Measurements from ENCODE around the gene RUFY2. TPM values are rescaled to one million over a fixed set of nuclear protein-coding genes. Genes with fewer than 3 reads are reported as not detected.

The RUFY2 gene
- total RNA-seq, 1 experiment from 2014 or later, result 29.4 TPM

DNA sequence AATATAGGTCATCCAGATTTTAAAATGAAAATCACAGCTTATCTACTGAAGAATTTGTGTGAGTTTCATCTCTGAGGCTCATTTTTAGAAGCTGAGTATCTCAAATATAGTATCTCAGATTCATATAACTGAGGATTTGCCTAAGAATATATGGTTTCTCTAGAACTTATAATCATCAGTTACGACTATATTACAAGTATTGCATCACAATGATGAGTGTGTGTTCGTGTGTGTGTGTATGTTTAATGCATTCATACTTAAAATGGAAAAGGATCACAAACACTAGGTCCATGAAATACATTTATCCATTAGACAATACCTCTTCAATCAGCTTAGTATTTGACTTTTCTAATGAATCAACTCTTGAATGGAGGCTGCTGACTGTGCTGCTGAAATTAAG lies 21.3 kb downstream of the RUFY2 start:
- Mint-ChIP-seq H3K36me3 (ENCODE audit: insufficient read depth, unreplicated experiment) (peaks cover 42% of the 10 kb centered on the region), H3K4me3 (ENCODE audit: low read depth, unreplicated experiment) (no peak overlapping the region), H3K9me3 (ENCODE audit: low read depth, unreplicated experiment) (no peaks in the 10 kb centered on the region), H3K27me3 (ENCODE audit: unreplicated experiment) (no peaks in the 10 kb centered on the region), H3K4me1 (ENCODE audit: low read depth, unreplicated experiment) (no peaks in the 10 kb centered on the region), H3K27ac (ENCODE audit: unreplicated experiment) (no peak overlapping the region)
- CTCF ChIA-PET, result no interaction called here
- TF ChIP-seq, protein P1, sequence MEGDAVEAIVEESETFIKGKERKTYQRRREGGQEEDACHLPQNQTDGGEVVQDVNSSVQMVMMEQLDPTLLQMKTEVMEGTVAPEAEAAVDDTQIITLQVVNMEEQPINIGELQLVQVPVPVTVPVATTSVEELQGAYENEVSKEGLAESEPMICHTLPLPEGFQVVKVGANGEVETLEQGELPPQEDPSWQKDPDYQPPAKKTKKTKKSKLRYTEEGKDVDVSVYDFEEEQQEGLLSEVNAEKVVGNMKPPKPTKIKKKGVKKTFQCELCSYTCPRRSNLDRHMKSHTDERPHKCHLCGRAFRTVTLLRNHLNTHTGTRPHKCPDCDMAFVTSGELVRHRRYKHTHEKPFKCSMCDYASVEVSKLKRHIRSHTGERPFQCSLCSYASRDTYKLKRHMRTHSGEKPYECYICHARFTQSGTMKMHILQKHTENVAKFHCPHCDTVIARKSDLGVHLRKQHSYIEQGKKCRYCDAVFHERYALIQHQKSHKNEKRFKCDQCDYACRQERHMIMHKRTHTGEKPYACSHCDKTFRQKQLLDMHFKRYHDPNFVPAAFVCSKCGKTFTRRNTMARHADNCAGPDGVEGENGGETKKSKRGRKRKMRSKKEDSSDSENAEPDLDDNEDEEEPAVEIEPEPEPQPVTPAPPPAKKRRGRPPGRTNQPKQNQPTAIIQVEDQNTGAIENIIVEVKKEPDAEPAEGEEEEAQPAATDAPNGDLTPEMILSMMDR (IDR thresholded peaks at IDR 0.05; ENCODE audit: unreplicated experiment), result no peak
- no peak for DNase-seq
- intact Hi-C loops (cut with micrococcal nuclease; ENCODE audit: unreplicated experiment), result no loop called here
- BruUV-seq (replicated peaks), result no TSS peak

DNA sequence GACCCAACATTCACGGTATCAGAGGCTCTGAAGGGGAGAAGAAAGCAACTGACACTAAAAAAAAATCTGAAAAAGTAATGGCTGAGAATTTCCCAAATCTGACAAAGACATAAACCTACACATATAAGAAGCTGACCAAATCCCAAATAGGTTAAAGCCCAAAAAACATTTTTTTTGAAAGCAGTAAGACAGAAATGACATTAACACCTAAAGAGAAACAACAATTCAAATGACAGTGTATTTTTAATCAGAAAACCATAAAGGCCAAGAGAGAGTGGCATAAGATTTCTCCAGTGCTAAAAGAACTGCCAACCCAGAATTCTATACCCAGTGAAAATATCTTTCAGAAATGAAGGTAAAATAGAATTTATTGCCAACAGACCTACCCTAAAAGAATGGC lies 35.5 kb downstream of the RUFY2 start:
- DNase-seq, result no peak
- Mint-ChIP-seq H3K4me3 (ENCODE audit: low read depth, unreplicated experiment) (no peak overlapping the region), H3K9me3 (ENCODE audit: low read depth, unreplicated experiment) (no peaks in the 10 kb centered on the region), H3K36me3 (ENCODE audit: insufficient read depth, unreplicated experiment) (peaks cover 37% of the 10 kb centered on the region), H3K27ac (ENCODE audit: unreplicated experiment) (no peak overlapping the region), H3K4me1 (ENCODE audit: low read depth, unreplicated experiment) (no peaks in the 10 kb centered on the region), H3K27me3 (ENCODE audit: unreplicated experiment) (no peaks in the 10 kb centered on the region)
- CTCF ChIA-PET, result no interaction called here
- no TSS peak for BruUV-seq (replicated peaks)
- TF ChIP-seq, protein P1 (IDR thresholded peaks at IDR 0.05; ENCODE audit: unreplicated experiment), result no peak
- intact Hi-C loops (cut with micrococcal nuclease; ENCODE audit: unreplicated experiment), result no loop called here

DNA sequence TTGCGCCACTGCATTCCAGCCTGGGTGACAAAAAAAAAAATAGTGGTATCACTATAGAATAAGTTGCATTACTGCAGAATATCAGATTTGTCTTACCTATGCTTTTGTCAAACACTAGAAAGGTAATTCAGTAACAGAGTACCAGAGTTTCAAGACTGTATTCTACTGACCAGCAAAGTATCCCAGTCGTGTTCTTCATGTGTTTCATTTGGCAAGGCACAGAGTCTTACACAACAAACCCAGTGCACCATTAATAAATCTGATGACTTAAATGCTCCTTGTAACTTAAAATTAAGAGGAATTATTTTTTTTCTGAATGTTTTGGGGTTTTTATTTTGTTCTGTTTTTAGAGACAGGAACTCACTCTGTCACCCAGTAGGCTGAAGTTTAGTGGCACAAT lies 40.0 kb downstream of the RUFY2 start:
- intact Hi-C loops (cut with micrococcal nuclease; ENCODE audit: unreplicated experiment), result no loop called here
- H3K4me1 Mint-ChIP-seq (ENCODE audit: low read depth, unreplicated experiment), result no peaks in the 10 kb centered on the region
- peaks cover 35% of the 10 kb centered on the region for H3K36me3 Mint-ChIP-seq (ENCODE audit: insufficient read depth, unreplicated experiment)
- no peak overlapping the region for H3K4me3 Mint-ChIP-seq (ENCODE audit: low read depth, unreplicated experiment)
- H3K27me3 Mint-ChIP-seq (ENCODE audit: unreplicated experiment), result no peaks in the 10 kb centered on the region
- TF ChIP-seq, protein P1 (IDR thresholded peaks at IDR 0.05; ENCODE audit: unreplicated experiment), result no peak
- no peaks in the 10 kb centered on the region for H3K9me3 Mint-ChIP-seq (ENCODE audit: low read depth, unreplicated experiment)
- no peak overlapping the region for H3K27ac Mint-ChIP-seq (ENCODE audit: unreplicated experiment)
- CTCF ChIA-PET, result no interaction called here
- no peak for DNase-seq
- BruUV-seq (replicated peaks), result no TSS peak

DNA sequence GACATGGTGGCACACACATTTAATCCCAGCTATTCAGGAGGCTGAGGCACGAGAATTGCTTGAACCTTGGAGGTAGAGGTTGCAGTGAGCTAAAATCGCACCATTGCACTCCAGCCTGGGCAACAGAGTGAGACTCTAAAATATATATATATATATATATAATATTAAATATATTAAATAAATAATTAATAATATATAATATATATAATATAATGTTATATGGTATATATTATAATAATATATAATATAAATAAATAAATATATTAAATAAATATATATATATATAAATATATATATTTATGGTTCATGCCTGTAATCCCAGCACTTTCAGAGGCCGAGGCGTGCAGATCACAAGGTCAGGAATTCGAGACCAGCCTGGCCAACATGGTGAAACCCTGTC lies 40.5 kb downstream of the RUFY2 start:
- Mint-ChIP-seq H3K9me3 (ENCODE audit: low read depth, unreplicated experiment) (no peaks in the 10 kb centered on the region), H3K4me3 (ENCODE audit: low read depth, unreplicated experiment) (no peak overlapping the region), H3K4me1 (ENCODE audit: low read depth, unreplicated experiment) (no peaks in the 10 kb centered on the region), H3K27me3 (ENCODE audit: unreplicated experiment) (no peaks in the 10 kb centered on the region), H3K27ac (ENCODE audit: unreplicated experiment) (no peak overlapping the region), H3K36me3 (ENCODE audit: insufficient read depth, unreplicated experiment) (peaks cover 30% of the 10 kb centered on the region)
- CTCF ChIA-PET, result no interaction called here
- intact Hi-C loops (cut with micrococcal nuclease; ENCODE audit: unreplicated experiment), result no loop called here
- TF ChIP-seq, protein P1 (IDR thresholded peaks at IDR 0.05; ENCODE audit: unreplicated experiment), result no peak
- DNase-seq, result no peak
- no TSS peak for BruUV-seq (replicated peaks)

DNA sequence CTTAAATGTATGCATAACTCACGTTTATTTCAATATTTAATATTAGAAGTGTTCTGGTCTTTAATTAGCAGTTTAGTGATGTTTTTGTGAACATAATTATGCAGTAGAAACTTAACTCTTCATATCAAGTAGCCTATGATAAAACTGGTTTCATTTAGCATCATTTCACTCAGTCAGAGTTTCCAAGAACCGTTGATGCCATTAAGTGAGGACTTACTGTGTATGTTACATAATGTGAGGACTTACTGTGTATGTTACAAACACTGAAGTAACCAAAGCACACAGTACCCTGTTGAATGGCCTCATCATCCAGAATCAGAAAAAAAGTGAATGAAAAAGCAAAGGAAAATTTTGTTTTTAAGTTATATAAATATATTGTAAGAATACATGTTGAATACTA lies 41.5 kb downstream of the RUFY2 start:
- intact Hi-C loops (cut with micrococcal nuclease; ENCODE audit: unreplicated experiment), result no loop called here
- BruUV-seq (replicated peaks), result no TSS peak
- Mint-ChIP-seq H3K27me3 (ENCODE audit: unreplicated experiment) (no peaks in the 10 kb centered on the region), H3K9me3 (ENCODE audit: low read depth, unreplicated experiment) (no peaks in the 10 kb centered on the region), H3K36me3 (ENCODE audit: insufficient read depth, unreplicated experiment) (peaks cover 26% of the 10 kb centered on the region), H3K4me1 (ENCODE audit: low read depth, unreplicated experiment) (no peaks in the 10 kb centered on the region), H3K27ac (ENCODE audit: unreplicated experiment) (no peak overlapping the region), H3K4me3 (ENCODE audit: low read depth, unreplicated experiment) (no peak overlapping the region)
- no peak for DNase-seq
- TF ChIP-seq, protein P1 (IDR thresholded peaks at IDR 0.05; ENCODE audit: unreplicated experiment), result no peak
- CTCF ChIA-PET, result no interaction called here

Measured in Calu3 (cell line).